ENCODE data around the gene PDZRN3. TPM values are rescaled to one million over a fixed set of nuclear protein-coding genes. Genes with fewer than 3 reads are reported as not detected.

Gene PDZRN3
- total and polyA plus RNA-seq, 2 of the 13 experiments (the other 11 are each of a cell fraction or from before 2014, with no cell fraction given): not detected

DNA sequence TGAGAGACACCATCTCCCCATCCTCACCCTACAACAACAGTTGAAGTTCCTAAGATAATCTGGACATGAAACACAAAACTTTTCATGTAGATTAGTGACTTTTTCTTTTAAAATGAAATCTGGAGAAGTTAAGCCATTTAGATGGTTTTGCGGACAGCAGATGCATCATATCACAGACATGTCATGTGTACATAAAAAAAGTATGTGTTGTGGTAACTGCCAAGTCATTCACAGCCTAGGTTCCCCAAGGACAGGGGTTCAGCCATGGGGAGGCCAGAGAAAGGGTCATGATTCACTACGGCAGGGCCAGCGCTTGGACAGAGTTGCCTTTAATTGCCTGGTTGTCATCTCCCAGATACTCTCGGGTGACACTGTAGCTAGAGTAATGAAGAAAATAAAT, 163.2 kb downstream of the PDZRN3 start:
- BruUV-seq (replicated peaks): no TSS peak
- FAIRE-seq (no peak), DNase-seq (ENCODE audit: low spot score) (no peak), ATAC-seq (no peak)
- TF ChIP-seq ZNF703 (CRISPR knock-in tag; IDR thresholded peaks at IDR 0.05; ENCODE audit: borderline replicate concordance) (no peak), ZNF235 (CRISPR knock-in tag; IDR thresholded peaks at IDR 0.05; ENCODE audit: borderline replicate concordance) (no peak)
- Histone ChIP-seq H3K79me2 (ENCODE audit: insufficient read depth, low read length) (no peaks in the 10 kb centered on the region), H3K9me3 (ENCODE audit: low read length) (no peaks in the 10 kb centered on the region), H3K9ac (ENCODE audit: insufficient read depth, low read depth, low read length) (no peak overlapping the region), H3K27me3 (ENCODE audit: control insufficient read depth in 1 of 2, insufficient read depth in 2 of 2, low read length in 2 of 2) (no peaks in the 10 kb centered on the region), H3K27ac (ENCODE audit: extremely low read length, insufficient read depth, low read length) (no peak overlapping the region), H3K4me3 (replicated peaks in 1 of 3; ENCODE audit: insufficient read depth in 1 of 3, low read depth in 2 of 3, low read length in 3 of 3) (no peak overlapping the region), H4K20me1 (ENCODE audit: insufficient read depth, low read length) (no peaks in the 10 kb centered on the region), H3K4me2 (ENCODE audit: low read depth, low read length) (no peak overlapping the region), H3K36me3 (replicated peaks in 1 of 2; ENCODE audit: control insufficient read depth in 1 of 2, insufficient read depth in 2 of 2, low read length in 2 of 2) (no peaks in the 10 kb centered on the region), H3K4me1 (ENCODE audit: insufficient read depth, low read length) (no peaks in the 10 kb centered on the region), H2AFZ (ENCODE audit: low read length) (no peak overlapping the region)
- POLR2A ChIA-PET: no interaction called here
- CTCF ChIA-PET (ENCODE audit: low intra/inter-chr PET ratio, low total read pairs): no interaction called here
- intact Hi-C loops (cut with micrococcal nuclease; ENCODE audit: unreplicated experiment): no loop called here
- 72% methylated on average over 4 of the region's 4 CpGs for WGBS (ENCODE audit: low lambda C conversion rate)
- in situ Hi-C loops (cut with HindIII; ENCODE audit: extremely low pct_ligation_motif_present, low pct_unique_long_range_greater_than_20kb): no loop called here

- Histone ChIP-seq H3K9me3 (ENCODE audit: low read length) (no peaks in the 10 kb centered on the region), H3K79me2 (ENCODE audit: insufficient read depth, low read length) (no peaks in the 10 kb centered on the region), H3K27me3 (ENCODE audit: control insufficient read depth in 1 of 2, insufficient read depth in 2 of 2, low read length in 2 of 2) (no peaks in the 10 kb centered on the region), H3K36me3 (replicated peaks in 1 of 2; ENCODE audit: control insufficient read depth in 1 of 2, insufficient read depth in 2 of 2, low read length in 2 of 2) (no peaks in the 10 kb centered on the region), H3K27ac (ENCODE audit: extremely low read length, insufficient read depth, low read length) (no peak overlapping the region), H3K9ac (ENCODE audit: insufficient read depth, low read depth, low read length) (no peak overlapping the region), H2AFZ (ENCODE audit: low read length) (no peak overlapping the region), H3K4me3 (replicated peaks in 1 of 3; ENCODE audit: insufficient read depth in 1 of 3, low read depth in 2 of 3, low read length in 3 of 3) (no peak overlapping the region), H3K4me2 (ENCODE audit: low read depth, low read length) (no peak overlapping the region), H4K20me1 (ENCODE audit: insufficient read depth, low read length) (no peaks in the 10 kb centered on the region), H3K4me1 (ENCODE audit: insufficient read depth, low read length) (no peaks in the 10 kb centered on the region)
- in situ Hi-C loops (cut with HindIII; ENCODE audit: extremely low pct_ligation_motif_present, low pct_unique_long_range_greater_than_20kb) (no loop called here), intact Hi-C loops (cut with micrococcal nuclease; ENCODE audit: unreplicated experiment) (no loop called here)
- no TSS peak for BruUV-seq (replicated peaks)
- no peak for FAIRE-seq
- ATAC-seq: no peak
- DNase-seq (ENCODE audit: low spot score): no peak
- CTCF ChIA-PET (ENCODE audit: low intra/inter-chr PET ratio, low total read pairs): no interaction called here
- POLR2A ChIA-PET: no interaction called here
- 50% methylated on average over 2 of the region's 2 CpGs for WGBS (ENCODE audit: low lambda C conversion rate)
- TF ChIP-seq, protein P1, sequence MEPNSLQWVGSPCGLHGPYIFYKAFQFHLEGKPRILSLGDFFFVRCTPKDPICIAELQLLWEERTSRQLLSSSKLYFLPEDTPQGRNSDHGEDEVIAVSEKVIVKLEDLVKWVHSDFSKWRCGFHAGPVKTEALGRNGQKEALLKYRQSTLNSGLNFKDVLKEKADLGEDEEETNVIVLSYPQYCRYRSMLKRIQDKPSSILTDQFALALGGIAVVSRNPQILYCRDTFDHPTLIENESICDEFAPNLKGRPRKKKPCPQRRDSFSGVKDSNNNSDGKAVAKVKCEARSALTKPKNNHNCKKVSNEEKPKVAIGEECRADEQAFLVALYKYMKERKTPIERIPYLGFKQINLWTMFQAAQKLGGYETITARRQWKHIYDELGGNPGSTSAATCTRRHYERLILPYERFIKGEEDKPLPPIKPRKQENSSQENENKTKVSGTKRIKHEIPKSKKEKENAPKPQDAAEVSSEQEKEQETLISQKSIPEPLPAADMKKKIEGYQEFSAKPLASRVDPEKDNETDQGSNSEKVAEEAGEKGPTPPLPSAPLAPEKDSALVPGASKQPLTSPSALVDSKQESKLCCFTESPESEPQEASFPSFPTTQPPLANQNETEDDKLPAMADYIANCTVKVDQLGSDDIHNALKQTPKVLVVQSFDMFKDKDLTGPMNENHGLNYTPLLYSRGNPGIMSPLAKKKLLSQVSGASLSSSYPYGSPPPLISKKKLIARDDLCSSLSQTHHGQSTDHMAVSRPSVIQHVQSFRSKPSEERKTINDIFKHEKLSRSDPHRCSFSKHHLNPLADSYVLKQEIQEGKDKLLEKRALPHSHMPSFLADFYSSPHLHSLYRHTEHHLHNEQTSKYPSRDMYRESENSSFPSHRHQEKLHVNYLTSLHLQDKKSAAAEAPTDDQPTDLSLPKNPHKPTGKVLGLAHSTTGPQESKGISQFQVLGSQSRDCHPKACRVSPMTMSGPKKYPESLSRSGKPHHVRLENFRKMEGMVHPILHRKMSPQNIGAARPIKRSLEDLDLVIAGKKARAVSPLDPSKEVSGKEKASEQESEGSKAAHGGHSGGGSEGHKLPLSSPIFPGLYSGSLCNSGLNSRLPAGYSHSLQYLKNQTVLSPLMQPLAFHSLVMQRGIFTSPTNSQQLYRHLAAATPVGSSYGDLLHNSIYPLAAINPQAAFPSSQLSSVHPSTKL (CRISPR knock-in tag; IDR thresholded peaks at IDR 0.05): no peak
- TF ChIP-seq TOE1 (CRISPR knock-in tag; IDR thresholded peaks at IDR 0.05) (no peak), ZMAT3 (CRISPR knock-in tag; conservative IDR thresholded peaks at IDR 0.05) (no peak), ZNF382 (CRISPR knock-in tag; IDR thresholded peaks at IDR 0.05; ENCODE audit: borderline replicate concordance) (no peak), ZFP37 (CRISPR knock-in tag; IDR thresholded peaks at IDR 0.05; ENCODE audit: borderline replicate concordance) (no peak), ZNF530 (CRISPR knock-in tag; IDR thresholded peaks at IDR 0.05; ENCODE audit: low read depth) (no peak), CBX5 (CRISPR knock-in tag; IDR thresholded peaks at IDR 0.05; ENCODE audit: borderline replicate concordance) (no peak), MTERF4 (CRISPR knock-in tag; IDR thresholded peaks at IDR 0.05) (no peak), GLI4 (CRISPR knock-in tag; IDR thresholded peaks at IDR 0.05; ENCODE audit: borderline replicate concordance) (no peak), TRIM22 (IDR thresholded peaks at IDR 0.05) (no peak), ZNF891 (CRISPR knock-in tag; IDR thresholded peaks at IDR 0.05) (no peak), ZC3H13 (CRISPR knock-in tag; IDR thresholded peaks at IDR 0.05) (no peak)
Measured at GRCh38 chr3:73459711-73460110, 165.0 kb downstream of the PDZRN3 start.

Measured in HepG2 (cell line).